Stimulated activated CD4-positive, alpha-beta T cell treated with anti-CD3 and anti-CD28 coated beads, Interleukin-4, amount 100 ng/mL, for 4 hours (primary cell): ENCODE measurements around the gene HPSE2.
"Not testable (repeated sequence)": the region's sequence is repeated elsewhere in the genome, so short reads cannot be mapped to it uniquely, and the experiment has no call there.

Experiments used
- DNase-seq, 2 experiments: peaks; one replicate each; pipeline ENCODE4 v3.0.0-alpha.2; 2020

Gene HPSE2

GRCh38 chr10:98609265-98609664, 626.4 kb downstream of the HPSE2 start:
- no peak for DNase-seq

GRCh38 chr10:98608411-98608810, 627.2 kb downstream of the HPSE2 start:
- DNase-seq, result no peak

GRCh38 chr10:98602224-98602623, 633.4 kb downstream of the HPSE2 start:
- no peak for DNase-seq

- no peak for DNase-seq
Measured at GRCh38 chr10:98599032-98599610, 636.5 kb downstream of the HPSE2 start.

- no peak for DNase-seq
Measured at GRCh38 chr10:98596404-98596803, 639.2 kb downstream of the HPSE2 start.

GRCh38 chr10:98589691-98590090, 646.0 kb downstream of the HPSE2 start:
- DNase-seq, result no peak

GRCh38 chr10:98589007-98589406, 646.6 kb downstream of the HPSE2 start:
- DNase-seq, result no peak

- no peak for DNase-seq
Measured at GRCh38 chr10:98587156-98587837, 648.4 kb downstream of the HPSE2 start.

- no peak for DNase-seq
Measured at GRCh38 chr10:98586096-98586495, 649.6 kb downstream of the HPSE2 start.

GRCh38 chr10:98582363-98582762, 653.3 kb downstream of the HPSE2 start:
- DNase-seq, result no peak

GRCh38 chr10:98577578-98577977, 658.1 kb downstream of the HPSE2 start:
- DNase-seq, result no peak

- no peak for DNase-seq
Measured at GRCh38 chr10:98577168-98577567, 658.5 kb downstream of the HPSE2 start.

- no peak for DNase-seq
Measured at GRCh38 chr10:98576096-98576495, 659.6 kb downstream of the HPSE2 start.

- DNase-seq, result no peak
Measured at GRCh38 chr10:98572594-98572993, 663.1 kb downstream of the HPSE2 start.

GRCh38 chr10:98570834-98571233, 664.8 kb downstream of the HPSE2 start:
- no peak for DNase-seq

- DNase-seq, result no peak
Measured at GRCh38 chr10:98569853-98570252, 665.8 kb downstream of the HPSE2 start.

GRCh38 chr10:98568551-98568950, 667.1 kb downstream of the HPSE2 start:
- DNase-seq, result no peak

GRCh38 chr10:98567391-98568133, 668.1 kb downstream of the HPSE2 start:
- DNase-seq, result no peak

- no peak for DNase-seq
Measured at GRCh38 chr10:98563811-98564210, 671.8 kb downstream of the HPSE2 start.

GRCh38 chr10:98560565-98560964, 675.1 kb downstream of the HPSE2 start:
- DNase-seq, result no peak

GRCh38 chr10:98556061-98556460, 679.6 kb downstream of the HPSE2 start:
- no peak for DNase-seq

GRCh38 chr10:98555021-98555619, 680.5 kb downstream of the HPSE2 start:
- DNase-seq, result no peak

- DNase-seq, result not testable (repeated sequence)
Measured at GRCh38 chr10:98541561-98541960, 694.1 kb downstream of the HPSE2 start.

- no peak for DNase-seq
Measured at GRCh38 chr10:98539578-98539977, 696.1 kb downstream of the HPSE2 start.
